OCI-LY3 (cell line): Measurements from ENCODE around the gene LGALS3BP.

Experiments used
- H2AFZ ChIP-seq: fragments of 200-600, 300-600 bp; shearing (Covaris generic); 2 replicates; pipeline ENCODE4 v1.6.0; 2014; ENCODE audit warnings: antibody characterized with exemption, low read depth, low read length
- H3K27ac ChIP-seq: fragments of 200-600, 300-600 bp; sonication (generic); 2 replicates; pipeline ENCODE4 v1.5.1; 2014; ENCODE audit warnings: mild to moderate bottlenecking, low read length, moderate library complexity, mixed read lengths
- H3K27me3 ChIP-seq: fragments of 200-600, 300-600 bp; sonication (generic); 2 replicates; pipeline ENCODE4 v1.6.1; 2014; ENCODE audit warnings: low read depth, low read length, mixed read lengths
- H3K36me3 ChIP-seq: fragments of 200-600, 300-600 bp; sonication (generic); replicated peaks from 2 replicates; pipeline ENCODE3; 2014; ENCODE audit warnings: low read depth, low read length, mixed read lengths
- H3K4me1 ChIP-seq: fragments of 300-600, 200-600 bp; sonication (generic); 2 replicates; pipeline ENCODE4 v1.6.1; 2014; ENCODE audit warnings: low read length, mixed read lengths
- H3K4me2 ChIP-seq: fragments of 200-600, 300-600 bp; sonication (generic); 2 replicates; pipeline ENCODE4 v1.6.1; 2014; ENCODE audit warnings: low read length, mixed read lengths
- H3K4me3 ChIP-seq: fragments of 300-600, 200-600 bp; sonication (generic); 2 replicates; pipeline ENCODE4 v1.5.1; 2014; ENCODE audit warnings: antibody characterized with exemption, mild to moderate bottlenecking, low read length, moderate library complexity
- H3K79me2 ChIP-seq: fragments of 300-600, 200-600 bp; shearing (Covaris generic); 2 replicates; pipeline ENCODE4 v1.6.1; 2014; ENCODE audit warnings: mild to moderate bottlenecking, low read length, mixed read lengths
- H3K9ac ChIP-seq: fragments of 300-600, 200-600 bp; shearing (Covaris generic); 2 replicates; pipeline ENCODE4 v1.6.0; 2014; ENCODE audit warnings: mild to moderate bottlenecking, low read length, moderate library complexity
- H3K9me3 ChIP-seq: fragments of 200-600, 300-600 bp; shearing (Covaris generic); 2 replicates; pipeline ENCODE4 v1.6.1; 2014; ENCODE audit warnings: low read length, mixed read lengths; ENCODE audit not compliant: insufficient read depth
- H4K20me1 ChIP-seq: fragments of 200-600, 300-600 bp; sonication (generic); 2 replicates; pipeline ENCODE4 v1.6.1; 2016; ENCODE audit warnings: low read length, mixed read lengths; ENCODE audit not compliant: insufficient read depth
- EZH2phosphoT487 ChIP-seq: fragments of 200-600 bp; shearing (Covaris generic); IDR thresholded peaks from 2 replicates; pipeline ENCODE4 v1.6.1; 2018; ENCODE audit warnings: antibody characterized with exemption, mixed run types, low read depth
- TF ChIP-seq, protein P1 (sequence below): fragments of 200-600, 300-600 bp; sonication (generic); IDR thresholded peaks from 2 replicates; pipeline ENCODE4 v1.5.1; 2014; ENCODE audit warnings: antibody characterized with exemption, low read length, low read depth

The LGALS3BP gene

GRCh38 chr17:79027274-79027924 is 47.7 kb upstream of the LGALS3BP start:
- TF ChIP-seq, protein P1, sequence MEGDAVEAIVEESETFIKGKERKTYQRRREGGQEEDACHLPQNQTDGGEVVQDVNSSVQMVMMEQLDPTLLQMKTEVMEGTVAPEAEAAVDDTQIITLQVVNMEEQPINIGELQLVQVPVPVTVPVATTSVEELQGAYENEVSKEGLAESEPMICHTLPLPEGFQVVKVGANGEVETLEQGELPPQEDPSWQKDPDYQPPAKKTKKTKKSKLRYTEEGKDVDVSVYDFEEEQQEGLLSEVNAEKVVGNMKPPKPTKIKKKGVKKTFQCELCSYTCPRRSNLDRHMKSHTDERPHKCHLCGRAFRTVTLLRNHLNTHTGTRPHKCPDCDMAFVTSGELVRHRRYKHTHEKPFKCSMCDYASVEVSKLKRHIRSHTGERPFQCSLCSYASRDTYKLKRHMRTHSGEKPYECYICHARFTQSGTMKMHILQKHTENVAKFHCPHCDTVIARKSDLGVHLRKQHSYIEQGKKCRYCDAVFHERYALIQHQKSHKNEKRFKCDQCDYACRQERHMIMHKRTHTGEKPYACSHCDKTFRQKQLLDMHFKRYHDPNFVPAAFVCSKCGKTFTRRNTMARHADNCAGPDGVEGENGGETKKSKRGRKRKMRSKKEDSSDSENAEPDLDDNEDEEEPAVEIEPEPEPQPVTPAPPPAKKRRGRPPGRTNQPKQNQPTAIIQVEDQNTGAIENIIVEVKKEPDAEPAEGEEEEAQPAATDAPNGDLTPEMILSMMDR, result no peak
- no peak for TF ChIP-seq EZH2phosphoT487
- H3K4me3 ChIP-seq, result no peak overlapping the region

DNA sequence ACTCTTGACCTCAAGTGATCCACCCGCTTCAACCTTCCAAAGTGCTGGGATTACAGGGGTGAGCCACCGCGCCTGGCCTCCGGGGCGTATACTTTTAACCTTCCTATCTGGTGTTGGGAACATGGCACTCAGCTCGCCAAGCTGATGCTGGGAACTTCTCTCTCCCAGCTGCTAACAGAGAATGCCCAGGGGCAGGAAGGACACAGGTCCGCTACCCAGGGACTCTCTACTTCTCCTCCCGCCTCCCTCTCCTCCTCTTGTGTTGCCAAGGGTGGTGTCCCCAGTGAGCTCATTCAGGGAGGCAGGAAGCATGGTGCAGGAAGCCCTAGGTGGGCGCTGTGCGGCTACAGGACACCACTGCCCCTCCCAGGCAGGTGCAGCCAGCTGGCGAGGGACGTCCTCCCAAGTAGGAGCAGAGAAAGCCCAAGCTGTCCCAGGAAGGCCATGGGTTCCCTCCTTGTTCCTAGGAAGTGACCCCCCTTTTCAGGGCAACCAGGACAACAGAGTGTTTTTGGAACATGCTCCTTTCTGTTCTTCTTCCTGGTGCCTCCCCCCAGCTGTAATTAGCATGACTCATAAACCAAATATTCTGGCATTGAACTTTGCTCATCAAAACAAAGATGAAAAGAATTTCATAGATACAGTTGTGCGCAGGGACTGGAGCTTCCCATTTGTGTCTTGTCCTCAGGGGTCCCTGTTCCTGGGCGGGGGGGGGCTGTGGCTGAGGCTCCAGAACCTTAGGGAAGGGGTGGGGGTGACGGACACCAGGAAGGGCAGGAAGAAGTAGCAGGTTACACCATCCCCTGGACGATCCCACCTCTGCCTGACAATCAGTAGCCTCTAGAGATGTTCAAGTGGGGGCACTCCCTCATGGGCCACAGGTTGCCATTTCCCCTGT is 46.9 kb upstream of the LGALS3BP start:
- no peaks in the 10 kb centered on the region for H3K79me2 ChIP-seq
- no peaks in the 10 kb centered on the region for H3K4me1 ChIP-seq
- H3K9ac ChIP-seq, result no peak overlapping the region
- TF ChIP-seq, protein P1, result no peak
- no peak for TF ChIP-seq EZH2phosphoT487
- H3K36me3 ChIP-seq, result no peaks in the 10 kb centered on the region
- no peak overlapping the region for H3K4me3 ChIP-seq
- H3K9me3 ChIP-seq, result no peaks in the 10 kb centered on the region
- H3K27ac ChIP-seq, result no peak overlapping the region
- H2AFZ ChIP-seq, result no peak overlapping the region
- H3K27me3 ChIP-seq, result peaks cover 34% of the 10 kb centered on the region
- no peaks in the 10 kb centered on the region for H4K20me1 ChIP-seq
- no peak overlapping the region for H3K4me2 ChIP-seq

More at GRCh38 chr17:79027274-79027924, 47.7 kb upstream of the LGALS3BP start:
- no peaks in the 10 kb centered on the region for H3K36me3 ChIP-seq
- H3K79me2 ChIP-seq, result no peaks in the 10 kb centered on the region
- H3K9me3 ChIP-seq, result no peaks in the 10 kb centered on the region
- H3K27me3 ChIP-seq, result peaks cover 33% of the 10 kb centered on the region
- H3K4me2 ChIP-seq, result no peak overlapping the region
- H3K4me1 ChIP-seq, result no peaks in the 10 kb centered on the region
- H2AFZ ChIP-seq, result no peak overlapping the region
- no peak overlapping the region for H3K27ac ChIP-seq
- no peak overlapping the region for H3K9ac ChIP-seq
- no peaks in the 10 kb centered on the region for H4K20me1 ChIP-seq

- H3K36me3 ChIP-seq, result no peaks in the 10 kb centered on the region
- H3K4me1 ChIP-seq, result no peaks in the 10 kb centered on the region
- H3K9me3 ChIP-seq, result no peaks in the 10 kb centered on the region
- TF ChIP-seq, protein P1, result no peak
- no peak overlapping the region for H2AFZ ChIP-seq
- no peak overlapping the region for H3K9ac ChIP-seq
- no peaks in the 10 kb centered on the region for H3K79me2 ChIP-seq
- no peaks in the 10 kb centered on the region for H4K20me1 ChIP-seq
- no peak overlapping the region for H3K27ac ChIP-seq
- H3K4me3 ChIP-seq, result no peak overlapping the region
- H3K27me3 ChIP-seq, result peaks cover 42% of the 10 kb centered on the region
- H3K4me2 ChIP-seq, result no peak overlapping the region
Measured at GRCh38 chr17:79024901-79025737, 45.4 kb upstream of the LGALS3BP start.
